K562 (cell line): ENCODE data around the gene MCAM. TPM values are rescaled to one million over a fixed set of nuclear protein-coding genes. Genes with fewer than 3 reads are reported as not detected.

Experiments
- ASH1L ChIP-seq: fragments of 450-650 bp; IDR thresholded peaks from 2 replicates; pipeline ENCODE4 v1.6.1; 2018; ENCODE audit warnings: borderline replicate concordance, mild to moderate bottlenecking, low read depth; ENCODE audit not compliant: partially characterized antibody
- ATF1 ChIP-seq, 2 experiments: fragments of 450-650 bp in 1 of 2; IDR thresholded peaks; 2 replicates each; pipeline ENCODE4 v1.6.1; 2016; ENCODE audit warnings: missing compliant biosample characterization in 1 of 2, missing genetic modification characterization in 1 of 2
- DPF2 ChIP-seq: fragments of 450-650 bp; IDR thresholded peaks from 2 replicates; pipeline ENCODE4 v1.6.1; 2016
- E2F3 ChIP-seq: fragments of 250-450 bp; sonication (Bioruptor Pico); IDR thresholded peaks from 2 replicates; pipeline ENCODE4 v1.4.0; 2020; ENCODE audit warnings: mild to moderate bottlenecking
- E2F6 ChIP-seq, 2 experiments: IDR thresholded peaks; 2 replicates each; pipeline ENCODE4 v1.6.1; 2011; ENCODE audit warnings: borderline replicate concordance in 1 of 2, control low read depth in 1 of 2, low read depth in 1 of 2, low read length in 1 of 2, mild to moderate bottlenecking in 1 of 2, mixed read lengths in 1 of 2, moderate library complexity in 1 of 2; ENCODE audit not compliant: insufficient read depth in 1 of 2, insufficient read length in 1 of 2, poor library complexity in 1 of 2, severe bottlenecking in 1 of 2; ENCODE audit errors: extremely low read depth in 1 of 2
- EP300 ChIP-seq: IDR thresholded peaks from 2 replicates; pipeline ENCODE4 v1.6.1; 2012; ENCODE audit warnings: low read length, improper control_type of control experiment
- HOXB6 ChIP-seq: fragments of 250-450 bp; sonication (Bioruptor Pico); IDR thresholded peaks from 2 replicates; pipeline ENCODE4 v1.5.1; 2022; ENCODE audit warnings: mild to moderate bottlenecking, borderline replicate concordance
- KLF1 ChIP-seq: fragments of 450-650 bp; IDR thresholded peaks from 2 replicates; pipeline ENCODE4 v1.6.1; 2016; ENCODE audit warnings: missing genetic modification characterization, missing compliant biosample characterization
- MEIS2 ChIP-seq: fragments of 450-650 bp; IDR thresholded peaks from 2 replicates; pipeline ENCODE4 v1.6.1; 2014; ENCODE audit warnings: mild to moderate bottlenecking; ENCODE audit not compliant: partially characterized antibody
- MTF1 ChIP-seq: fragments of 250-450 bp; sonication (Bioruptor Pico); IDR thresholded peaks from 2 replicates; pipeline ENCODE4 v1.9.0; 2021; ENCODE audit warnings: moderate library complexity, mild to moderate bottlenecking, inconsistent platforms, borderline replicate concordance
- NCOA1 ChIP-seq: fragments of 450-650 bp; IDR thresholded peaks from 2 replicates; pipeline ENCODE4 v1.6.1; 2016; ENCODE audit warnings: low read depth
- NCOR1 ChIP-seq: fragments of 450-650 bp; IDR thresholded peaks from 2 replicates; pipeline ENCODE4 v1.6.1; 2016; ENCODE audit warnings: mild to moderate bottlenecking, moderate library complexity
- NFATC3 ChIP-seq: fragments of 450-650 bp; IDR thresholded peaks from 2 replicates; pipeline ENCODE4 v1.6.1; 2017; ENCODE audit warnings: mild to moderate bottlenecking
- POLR2A ChIP-seq: fragments of 450-650 bp; conservative IDR thresholded peaks from 2 replicates; pipeline ENCODE4 v1.6.1; 2016
- POLR2AphosphoS5 ChIP-seq: IDR thresholded peaks from 2 replicates; pipeline ENCODE4 v1.6.1; 2011; ENCODE audit warnings: mild to moderate bottlenecking, low read depth, low read length, moderate library complexity; ENCODE audit not compliant: control insufficient read depth, insufficient read depth
- RAD21 ChIP-seq, 2 experiments: fragments of 250-450 bp in 1 of 2; fragments of 450-650 bp in 1 of 2; sonication (Bioruptor Pico) in 1 of 2; formaldehyde crosslinking in 1 of 2; IDR thresholded peaks in 1 of 2; conservative IDR thresholded peaks in 1 of 2; 2 replicates each; pipeline versions ENCODE4 v1.4.0 to v1.8.0; 2020 to 2022; ENCODE audit warnings: mild to moderate bottlenecking in 2 of 2, moderate library complexity in 1 of 2
- SAFB2 ChIP-seq: fragments of 200-400 bp; formaldehyde crosslinking; IDR thresholded peaks from 2 replicates; pipeline ENCODE4 v1.6.1; 2018; ENCODE audit warnings: borderline replicate concordance, low read length, low read depth, moderate library complexity; ENCODE audit not compliant: severe bottlenecking
- STAT5A ChIP-seq: IDR thresholded peaks from 2 replicates; pipeline ENCODE4 v1.6.1; 2012; ENCODE audit warnings: low read length, inconsistent platforms, borderline replicate concordance
- TCF3 ChIP-seq: sonication (generic); formaldehyde crosslinking; IDR thresholded peaks from 2 replicates; pipeline ENCODE4 v1.4.0; 2020; ENCODE audit warnings: mild to moderate bottlenecking, missing genetic modification reagents
- TEAD4 ChIP-seq, 2 experiments: sonication (generic) in 1 of 2; formaldehyde crosslinking in 1 of 2; IDR thresholded peaks; 2 replicates each; pipeline versions ENCODE4 v1.6.1 to v1.8.0; 2012 to 2022; ENCODE audit warnings: borderline replicate concordance in 1 of 2, inconsistent platforms in 1 of 2, low read length in 1 of 2, mild to moderate bottlenecking in 1 of 2, missing genetic modification reagents in 1 of 2
- TRIM28 ChIP-seq: fragments of 450-650 bp; IDR thresholded peaks from 2 replicates; pipeline ENCODE4 v1.6.1; 2017
- USF1 ChIP-seq: sonication (generic); formaldehyde crosslinking; IDR thresholded peaks from 2 replicates; pipeline ENCODE4 v1.9.0; 2022; ENCODE audit warnings: mild to moderate bottlenecking, missing genetic modification reagents
- ZBTB17 ChIP-seq: fragments of 450-650 bp; formaldehyde crosslinking; IDR thresholded peaks from 2 replicates; pipeline ENCODE4 v1.4.0; 2020; ENCODE audit warnings: mild to moderate bottlenecking
- ZNF347 ChIP-seq: fragments of 450-650 bp; formaldehyde crosslinking; IDR thresholded peaks from 2 replicates; pipeline ENCODE4 v1.4.0; 2020; ENCODE audit warnings: low read depth, mild to moderate bottlenecking, moderate library complexity
- polyA plus RNA-seq, 8 experiments: library from polyadenylated mRNA; depleted of rRNA in 4 of 8; stranded (reverse) in 5 of 8; unstranded in 3 of 8; fragments of >200 nt; fragmentation: Nextera tagmentation in 2 of 8; fragmentation: Illumina TruSeq in 1 of 8; extraction: Ambion mirVana in 2 of 8; extraction: Trizol in 1 of 8; gene quantifications; 2 replicates each; pipeline versions ENCODE4 v1.2.1 to v1.2.3, GENCODE V29; 2011 to 2014; ENCODE audit warnings: inconsistent platforms in 1 of 8, missing spikeins in 1 of 8
- total RNA-seq, 7 experiments: library from RNA; depleted of rRNA in 6 of 7; stranded (reverse); fragments of >200 nt in 6 of 7; fragmentation: Illumina TruSeq in 2 of 7; extraction: Trizol in 2 of 7; gene quantifications; 2 replicates each; pipeline versions ENCODE4 v1.2.1 to v1.2.3, GENCODE V29; 2011 to 2021; ENCODE audit warnings: low replicate concordance in 1 of 7
- TF ChIP-seq, protein P1 (sequence below), 2 experiments: fragments of 450-650 bp; conservative IDR thresholded peaks; 2 replicates each; pipeline ENCODE4 v1.6.1; 2017; ENCODE audit warnings: mild to moderate bottlenecking in 2 of 2, moderate library complexity in 2 of 2
- TF ChIP-seq, protein P2 (sequence below): fragments of 250-450 bp; sonication (Bioruptor Pico); IDR thresholded peaks from 2 replicates; pipeline ENCODE4 v1.4.0; 2020; ENCODE audit warnings: mild to moderate bottlenecking

Gene MCAM
- total and polyA plus RNA-seq, 9 of the 15 experiments (the other 6 are each of a cell fraction or from before 2014, with no cell fraction given), result 14.7 to 118 (median 53.6) TPM

- TF ChIP-seq RAD21 (CRISPR knock-in tag; conservative IDR thresholded peaks at IDR 0.05 in 1 of 2, IDR thresholded peaks at IDR 0.05 in 1 of 2), result no peak
- TF ChIP-seq NCOA1, result no peak
- no peak for TF ChIP-seq DPF2
- peak; percentile 59 for TF ChIP-seq TCF3 (CRISPR knock-in tag)
- no peak for TF ChIP-seq MTF1 (CRISPR knock-in tag)
- TF ChIP-seq, protein P1, sequence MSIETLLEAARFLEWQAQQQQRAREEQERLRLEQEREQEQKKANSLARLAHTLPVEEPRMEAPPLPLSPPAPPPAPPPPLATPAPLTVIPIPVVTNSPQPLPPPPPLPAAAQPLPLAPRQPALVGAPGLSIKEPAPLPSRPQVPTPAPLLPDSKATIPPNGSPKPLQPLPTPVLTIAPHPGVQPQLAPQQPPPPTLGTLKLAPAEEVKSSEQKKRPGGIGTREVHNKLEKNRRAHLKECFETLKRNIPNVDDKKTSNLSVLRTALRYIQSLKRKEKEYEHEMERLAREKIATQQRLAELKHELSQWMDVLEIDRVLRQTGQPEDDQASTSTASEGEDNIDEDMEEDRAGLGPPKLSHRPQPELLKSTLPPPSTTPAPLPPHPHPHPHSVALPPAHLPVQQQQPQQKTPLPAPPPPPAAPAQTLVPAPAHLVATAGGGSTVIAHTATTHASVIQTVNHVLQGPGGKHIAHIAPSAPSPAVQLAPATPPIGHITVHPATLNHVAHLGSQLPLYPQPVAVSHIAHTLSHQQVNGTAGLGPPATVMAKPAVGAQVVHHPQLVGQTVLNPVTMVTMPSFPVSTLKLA (conservative IDR thresholded peaks at IDR 0.05), result no peak
- no peak for TF ChIP-seq ATF1 (CRISPR knock-in tag; IDR thresholded peaks at IDR 0.05)
- TF ChIP-seq ATF1 (tag; IDR thresholded peaks at IDR 0.05), result no peak
- TF ChIP-seq POLR2AphosphoS5, result no peak
- TF ChIP-seq ASH1L, result no peak
- TF ChIP-seq NFATC3, result no peak
- no peak for TF ChIP-seq E2F3
- peak; percentile 48 for TF ChIP-seq NCOR1
- no peak for TF ChIP-seq POLR2A
- TF ChIP-seq TRIM28, result no peak
- no peak for TF ChIP-seq ZBTB17 (CRISPR knock-in tag)
- no peak for TF ChIP-seq HOXB6
- TF ChIP-seq ZNF347 (CRISPR knock-in tag), result no peak
- TF ChIP-seq, protein P2, sequence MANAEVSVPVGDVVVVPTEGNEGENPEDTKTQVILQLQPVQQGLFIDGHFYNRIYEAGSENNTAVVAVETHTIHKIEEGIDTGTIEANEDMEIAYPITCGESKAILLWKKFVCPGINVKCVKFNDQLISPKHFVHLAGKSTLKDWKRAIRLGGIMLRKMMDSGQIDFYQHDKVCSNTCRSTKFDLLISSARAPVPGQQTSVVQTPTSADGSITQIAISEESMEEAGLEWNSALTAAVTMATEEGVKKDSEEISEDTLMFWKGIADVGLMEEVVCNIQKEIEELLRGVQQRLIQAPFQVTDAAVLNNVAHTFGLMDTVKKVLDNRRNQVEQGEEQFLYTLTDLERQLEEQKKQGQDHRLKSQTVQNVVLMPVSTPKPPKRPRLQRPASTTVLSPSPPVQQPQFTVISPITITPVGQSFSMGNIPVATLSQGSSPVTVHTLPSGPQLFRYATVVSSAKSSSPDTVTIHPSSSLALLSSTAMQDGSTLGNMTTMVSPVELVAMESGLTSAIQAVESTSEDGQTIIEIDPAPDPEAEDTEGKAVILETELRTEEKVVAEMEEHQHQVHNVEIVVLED (CRISPR knock-in tag), result no peak
- peak; percentile 82 for TF ChIP-seq TEAD4 (IDR thresholded peaks at IDR 0.05; ENCODE audit: low read length)
- no peak for TF ChIP-seq TEAD4 (CRISPR knock-in tag; IDR thresholded peaks at IDR 0.05; ENCODE audit: borderline replicate concordance)
- TF ChIP-seq MEIS2, result peak; percentile 29
- TF ChIP-seq USF1 (CRISPR knock-in tag), result no peak
- no peak for TF ChIP-seq E2F6 (IDR thresholded peaks at IDR 0.05; ENCODE audit: borderline replicate concordance in 1 of 2, extremely low read depth in 1 of 2, insufficient read depth in 1 of 2, insufficient read length in 1 of 2, low read depth in 1 of 2, low read length in 1 of 2, poor library complexity in 1 of 2, severe bottlenecking in 1 of 2)
- no peak for TF ChIP-seq SAFB2
- peak; percentile 53; the same call in 1 of the 2 replicates for TF ChIP-seq EP300
- TF ChIP-seq KLF1 (tag), result no peak
- TF ChIP-seq STAT5A, result 0 out of 2 replicates have a peak, but pooled peaks have one; percentile 27
These were observed 39.3 kb downstream of the MCAM start (continued) for GRCh38 chr11:119277660-119278059.
